GF-D8 (cell line): Measurements from ENCODE around the gene FEZF1.

Experiments used
- DNase-seq: peaks from one replicate; lab custom pipeline; 2025; lab: John Stamatoyannopoulos, UW

FEZF1 gene

GRCh38 chr7:122304319-122304975 is at the start of gene FEZF1:
FEZF1 (minus strand) TSS chr7:122304750; CDS start chr7:122304437, 313 bp downstream.
- DNase-seq, result no peak

GRCh38 chr7:122352454-122352853 is 47.9 kb upstream of the FEZF1 start:
- no peak for DNase-seq

- no peak for DNase-seq
These were observed 46.2 kb upstream of the FEZF1 start for GRCh38 chr7:122350701-122351100.

- DNase-seq, result no peak
These were observed 39.7 kb upstream of the FEZF1 start for GRCh38 chr7:122344303-122344620.

- no peak for DNase-seq
These were observed 39.2 kb upstream of the FEZF1 start for GRCh38 chr7:122343601-122344302.

- no peak for DNase-seq
These were observed 35.9 kb upstream of the FEZF1 start for GRCh38 chr7:122340427-122340826.

GRCh38 chr7:122339145-122339904 is 34.8 kb upstream of the FEZF1 start:
- no peak for DNase-seq

- no peak for DNase-seq
These were observed 32.5 kb upstream of the FEZF1 start for GRCh38 chr7:122337011-122337410.

GRCh38 chr7:122329145-122329802 is 24.7 kb upstream of the FEZF1 start:
- DNase-seq, result no peak

GRCh38 chr7:122327969-122328368 is 23.4 kb upstream of the FEZF1 start:
- DNase-seq, result no peak

GRCh38 chr7:122316467-122317388 is 12.2 kb upstream of the FEZF1 start:
- no peak for DNase-seq

- DNase-seq, result no peak
These were observed 11.2 kb upstream of the FEZF1 start for GRCh38 chr7:122315507-122316466.

- DNase-seq, result no peak
These were observed 9.7 kb upstream of the FEZF1 start for GRCh38 chr7:122314284-122314683.

- DNase-seq, result no peak
These were observed 8.2 kb upstream of the FEZF1 start for GRCh38 chr7:122312789-122313188.

GRCh38 chr7:122311734-122312450 is 7.3 kb upstream of the FEZF1 start:
- no peak for DNase-seq

GRCh38 chr7:122311050-122311700 is 6.6 kb upstream of the FEZF1 start:
- no peak for DNase-seq

GRCh38 chr7:122310119-122311021 is 5.8 kb upstream of the FEZF1 start:
- DNase-seq, result no peak

- no peak for DNase-seq
These were observed 4.9 kb upstream of the FEZF1 start for GRCh38 chr7:122309421-122309820.
